ENCODE results near the gene CMBL.
"Not testable (repeated sequence)": the region's sequence is repeated elsewhere in the genome, so short reads cannot be mapped to it uniquely, and the experiment has no call there.

The CMBL gene

DNA sequence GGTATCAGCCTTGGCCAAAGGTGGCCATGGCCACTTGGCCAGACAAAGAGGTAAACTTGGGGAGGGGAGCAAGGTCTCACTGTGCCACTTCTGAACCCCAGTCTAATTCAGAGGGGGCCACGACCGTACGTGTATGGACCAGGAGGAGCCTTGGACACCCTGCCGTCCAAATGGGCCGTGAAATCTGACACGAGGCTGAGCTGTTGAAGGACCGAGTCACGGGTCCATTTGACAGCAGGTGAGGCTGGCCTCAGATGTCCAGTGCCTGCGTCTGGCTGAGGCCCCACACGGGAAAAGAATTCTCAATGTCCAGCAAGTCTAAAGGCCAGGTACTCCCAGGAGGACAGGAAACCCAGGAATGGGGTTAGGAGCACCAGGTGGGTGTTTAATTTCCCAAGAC is 17.7 kb downstream of the CMBL start:
- H3K4me3 ChIP-seq (replicated peaks; ENCODE audit: low read depth, low read length): no peak overlapping the region
- TF ChIP-seq CTCF (IDR thresholded peaks at IDR 0.05; ENCODE audit: low read length, missing control alignments): no peak
- DNase-seq (ENCODE audit: low read depth): no peak

GRCh38 chr5:10289353-10289752 is 18.3 kb downstream of the CMBL start:
- TF ChIP-seq CTCF (IDR thresholded peaks at IDR 0.05; ENCODE audit: low read length, missing control alignments): no peak
- no peak overlapping the region for H3K4me3 ChIP-seq (replicated peaks; ENCODE audit: low read depth, low read length)
- DNase-seq (ENCODE audit: low read depth): no peak

DNA sequence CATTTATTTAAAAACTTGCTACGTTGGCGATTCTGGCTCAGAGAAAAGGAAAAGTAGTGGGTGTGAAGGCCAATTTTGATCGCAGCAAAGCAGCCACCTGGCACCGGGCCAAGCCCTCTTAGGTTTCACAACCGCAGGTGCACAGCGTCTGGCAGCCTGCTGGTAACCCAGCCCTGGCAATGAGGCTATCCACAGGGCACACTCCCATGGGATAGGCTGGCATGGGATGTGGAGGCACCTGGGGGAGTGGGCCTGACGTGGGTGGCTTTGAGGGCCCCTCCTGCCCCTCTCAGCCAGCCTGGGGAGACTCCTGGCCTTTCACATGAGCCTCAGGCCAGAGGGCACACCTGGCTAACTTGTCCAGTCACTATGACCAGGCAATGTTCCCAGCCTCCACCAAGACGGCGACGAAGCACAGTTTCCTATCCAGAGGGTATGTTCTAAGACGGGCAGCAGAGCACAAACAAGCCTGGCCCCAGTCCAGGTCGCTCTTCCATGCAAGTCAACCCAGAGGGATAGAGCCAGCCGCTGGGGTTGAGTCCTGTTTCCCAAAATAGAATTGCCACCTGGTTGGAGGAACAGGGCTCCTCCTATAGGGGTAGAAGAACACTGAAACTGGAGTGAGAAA is 19.0 kb downstream of the CMBL start:
- no peak for TF ChIP-seq CTCF (IDR thresholded peaks at IDR 0.05; ENCODE audit: low read length, missing control alignments)
- H3K4me3 ChIP-seq (replicated peaks; ENCODE audit: low read depth, low read length): no peak overlapping the region
- DNase-seq (ENCODE audit: low read depth): no peak

- no peak for DNase-seq (ENCODE audit: low read depth)
- no peak for TF ChIP-seq CTCF (IDR thresholded peaks at IDR 0.05; ENCODE audit: low read length, missing control alignments)
- no peak overlapping the region for H3K4me3 ChIP-seq (replicated peaks; ENCODE audit: low read depth, low read length)
Observed at GRCh38 chr5:10286862-10287227, 20.9 kb downstream of the CMBL start.

DNA sequence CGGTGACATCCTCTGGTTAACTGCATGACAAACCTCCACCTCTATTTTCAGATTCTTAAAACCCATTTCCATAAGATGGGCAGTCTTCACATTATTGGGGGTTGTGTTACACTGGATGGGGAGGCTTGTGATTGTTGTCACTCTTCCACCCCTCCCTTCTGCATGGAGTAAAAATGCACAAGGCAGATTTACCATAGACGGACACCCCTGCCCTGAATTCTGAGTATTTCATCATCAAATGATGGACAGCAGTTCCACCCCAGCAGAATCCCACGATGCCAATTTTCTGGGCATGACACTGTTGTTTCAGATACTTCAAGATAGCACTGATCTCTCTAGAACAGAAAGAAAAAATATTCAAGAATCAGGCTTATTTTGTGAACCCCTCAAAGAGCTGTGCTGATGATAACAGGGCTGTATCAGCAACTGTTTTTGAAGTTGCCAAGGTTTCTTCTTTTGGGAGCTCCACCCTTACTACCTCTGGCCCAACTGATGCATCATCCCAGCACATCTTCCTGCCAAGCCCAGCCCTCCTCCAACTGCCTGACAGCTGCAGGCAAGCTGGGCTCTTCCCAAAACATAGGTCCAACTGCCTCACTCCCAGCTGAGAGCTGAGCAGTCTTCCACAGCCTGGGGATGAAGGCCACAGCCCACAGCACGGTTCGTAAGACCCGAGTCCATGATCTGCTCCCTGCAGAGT is 21.4 kb downstream of the CMBL start:
- no peak for TF ChIP-seq CTCF (IDR thresholded peaks at IDR 0.05; ENCODE audit: low read length, missing control alignments)
- no peak overlapping the region for H3K4me3 ChIP-seq (replicated peaks; ENCODE audit: low read depth, low read length)
- no peak for DNase-seq (ENCODE audit: low read depth)

- peak; percentile 23 for DNase-seq (ENCODE audit: low read depth)
- H3K4me3 ChIP-seq (replicated peaks; ENCODE audit: low read depth, low read length): not testable (repeated sequence)
Observed at GRCh38 chr5:10285362-10285761, 22.3 kb downstream of the CMBL start.

GRCh38 chr5:10283927-10284635 is 23.6 kb downstream of the CMBL start:
- peak; percentile 93 for TF ChIP-seq CTCF (IDR thresholded peaks at IDR 0.05; ENCODE audit: low read length, missing control alignments)
- DNase-seq (ENCODE audit: low read depth): peak; percentile 83
- no peak overlapping the region for H3K4me3 ChIP-seq (replicated peaks; ENCODE audit: low read depth, low read length)
